SJSA1 (cell line): ENCODE measurements around the gene IAH1. TPM values are rescaled to one million over a fixed set of nuclear protein-coding genes. Genes with fewer than 3 reads are reported as not detected.

Experiments
- DNase-seq, 2 experiments: peaks; one replicate each; pipeline ENCODE4 v3.0.0-alpha.2; 2015 to 2020; ENCODE audit warnings: low spot score in 2 of 2, low read depth in 1 of 2
- H3K27ac ChIP-seq: fragments of 250-450 bp; sonication (Bioruptor Pico); 2 replicates; pipeline ENCODE4 v1.5.1; 2020; ENCODE audit warnings: mild to moderate bottlenecking, moderate library complexity
- H3K27me3 ChIP-seq: fragments of 250-450 bp; sonication (Bioruptor Pico); replicated peaks from 2 replicates; pipeline ENCODE4 v1.5.1; 2020; ENCODE audit warnings: mild to moderate bottlenecking, moderate library complexity
- H3K36me3 ChIP-seq: fragments of 250-450 bp; sonication (Bioruptor Pico); 2 replicates; pipeline ENCODE4 v1.5.1; 2020; ENCODE audit warnings: mild to moderate bottlenecking
- H3K4me1 ChIP-seq: fragments of 250-450 bp; sonication (Bioruptor Pico); replicated peaks from 2 replicates; pipeline ENCODE4 v1.6.1; 2021; ENCODE audit warnings: mild to moderate bottlenecking
- H3K4me3 ChIP-seq: fragments of 250-450 bp; sonication (Bioruptor Pico); 2 replicates; pipeline ENCODE4 v1.5.1; 2020; ENCODE audit warnings: mild to moderate bottlenecking
- H3K9me3 ChIP-seq: fragments of 250-450 bp; sonication (Bioruptor Pico); replicated peaks from 2 replicates; pipeline ENCODE4 v1.5.1; 2020; ENCODE audit warnings: mild to moderate bottlenecking
- total RNA-seq: library from RNA; depleted of rRNA; stranded (reverse); fragments of >200 nt; shearing (Covaris generic); gene quantifications from 2 replicates; pipeline ENCODE4 v1.2.3, GENCODE V29; 2014; rRNA removed

Gene IAH1
- 89.3 and 121 TPM in 2 replicates for total RNA-seq

DNA sequence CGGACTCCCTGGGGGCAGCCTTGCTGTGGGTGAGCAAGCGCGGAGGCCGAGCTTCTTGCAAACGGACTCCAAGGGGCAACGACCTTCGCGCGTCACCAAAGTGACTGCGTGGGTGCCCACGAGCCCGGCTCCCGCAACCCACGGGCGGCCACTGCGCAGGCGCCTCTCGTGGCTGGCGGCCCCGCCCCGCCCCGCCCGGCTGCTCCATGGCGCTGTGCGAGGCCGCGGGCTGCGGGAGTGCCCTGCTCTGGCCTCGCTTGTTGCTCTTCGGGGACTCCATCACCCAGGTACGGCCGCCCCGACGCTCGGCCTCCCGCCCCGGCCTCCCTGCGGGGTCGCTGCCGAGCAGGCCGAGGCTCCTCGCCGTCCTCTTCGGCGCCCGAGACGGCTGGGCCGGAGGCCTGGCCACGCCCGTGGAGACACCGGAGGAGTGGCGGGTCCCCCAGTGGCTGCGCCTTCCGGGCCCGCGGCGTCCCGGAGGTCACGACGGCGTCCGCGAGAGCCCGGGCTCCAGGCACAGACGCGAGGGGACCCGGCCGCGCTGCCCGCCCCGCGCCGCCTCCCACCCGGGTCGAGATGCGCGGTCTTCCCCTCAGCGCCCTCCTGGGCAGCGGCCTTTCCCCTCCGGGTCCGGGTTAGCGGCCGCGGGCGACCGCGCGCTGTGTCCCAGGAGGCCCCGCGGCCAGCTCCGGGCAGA is at the start of gene IAH1:
Gene IAH1, plus strand, starts transcription at position 191 of the 697 bp plus-strand sequence. Its CDS starts 16 bp downstream, at position 207.
- peak; percentile 53 to 87 for DNase-seq

GRCh38 chr2:9428965-9429577 is 45.3 kb upstream of the IAH1 start:
- Histone ChIP-seq H3K27ac (no peak overlapping the region), H3K36me3 (peaks cover 45% of the 10 kb centered on the region), H3K4me1 (peaks cover 31% of the 10 kb centered on the region), H3K9me3 (no peaks in the 10 kb centered on the region), H3K27me3 (no peaks in the 10 kb centered on the region), H3K4me3 (no peak overlapping the region)
- no peak for DNase-seq

More for the DNA sequence above, at the start of gene IAH1:
- Histone ChIP-seq H3K9me3 (no peaks in the 10 kb centered on the region), H3K4me1 (peaks cover 17% of the 10 kb centered on the region), H3K4me3 (peak within 1 kb of the TSS; percentile 87), H3K36me3 (peaks cover 70% of the 10 kb centered on the region), H3K27ac (peak within 1 kb of the TSS; percentile 76), H3K27me3 (no peaks in the 10 kb centered on the region)

DNA sequence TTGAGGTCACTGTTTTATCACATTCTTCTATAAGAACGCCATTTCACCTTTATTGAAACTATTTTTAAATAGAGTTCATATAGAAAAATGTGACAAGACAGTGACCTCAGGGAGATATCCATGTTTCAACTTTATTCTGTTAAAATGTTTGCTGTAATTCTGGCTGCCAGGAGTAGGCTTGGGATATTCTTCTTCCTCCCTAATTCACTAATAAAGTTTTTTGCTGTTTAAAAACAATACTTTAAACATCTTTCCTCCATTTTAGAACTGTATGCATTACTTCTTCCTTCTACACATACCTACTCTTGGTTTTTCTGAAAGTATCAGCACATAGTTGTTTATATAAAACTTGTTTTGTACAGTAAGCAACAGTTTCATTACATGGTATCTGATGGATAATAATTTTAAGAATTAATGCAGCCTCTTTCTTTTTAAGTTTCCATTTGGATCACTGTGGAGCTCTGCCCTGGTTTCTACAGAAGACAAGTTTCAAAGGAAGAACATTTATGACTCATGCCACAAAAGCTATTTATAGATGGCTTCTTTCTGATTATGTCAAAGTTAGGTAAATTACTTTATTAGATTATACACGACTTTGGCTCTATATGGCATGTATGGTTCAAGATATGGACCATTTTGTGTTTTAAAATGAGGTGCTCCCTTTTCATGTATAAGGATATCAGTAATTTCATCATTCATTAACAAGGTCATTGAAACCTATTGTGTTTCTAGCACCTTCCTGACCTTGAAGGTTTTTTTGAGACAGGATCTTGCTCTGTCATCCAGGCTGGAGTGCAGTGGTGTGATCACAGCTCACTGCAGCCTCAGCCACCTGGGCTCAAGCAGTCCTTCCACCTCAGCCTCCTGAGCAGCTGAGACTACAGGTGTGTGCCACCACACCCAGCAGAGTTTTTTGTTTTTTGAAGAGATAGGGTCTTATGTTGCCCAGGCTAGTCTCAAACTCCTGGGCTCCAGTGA is 43.7 kb upstream of the IAH1 start:
- H3K4me3 ChIP-seq, result no peak overlapping the region
- DNase-seq, result peak in 1 of 2 experiments; percentile 20
- peaks cover 23% of the 10 kb centered on the region for H3K4me1 ChIP-seq
- peaks cover 50% of the 10 kb centered on the region for H3K36me3 ChIP-seq
- no peaks in the 10 kb centered on the region for H3K9me3 ChIP-seq
- no peaks in the 10 kb centered on the region for H3K27me3 ChIP-seq
- H3K27ac ChIP-seq, result no peak overlapping the region

GRCh38 chr2:9434489-9434888 is 39.9 kb upstream of the IAH1 start:
- peak in 1 of 2 experiments; percentile 7 for DNase-seq
- peaks cover 67% of the 10 kb centered on the region for H3K36me3 ChIP-seq
- H3K4me1 ChIP-seq, result peaks cover 23% of the 10 kb centered on the region
- no peaks in the 10 kb centered on the region for H3K9me3 ChIP-seq
- no peak overlapping the region for H3K27ac ChIP-seq
- no peaks in the 10 kb centered on the region for H3K27me3 ChIP-seq
- H3K4me3 ChIP-seq, result no peak overlapping the region

- DNase-seq, result peak in 1 of 2 experiments; percentile 18
- Histone ChIP-seq H3K4me3 (no peak overlapping the region), H3K27me3 (no peaks in the 10 kb centered on the region), H3K4me1 (peaks cover 25% of the 10 kb centered on the region), H3K36me3 (peaks cover 62% of the 10 kb centered on the region), H3K27ac (no peak overlapping the region), H3K9me3 (no peaks in the 10 kb centered on the region)
Measured at GRCh38 chr2:9439536-9439935, 34.8 kb upstream of the IAH1 start.

GRCh38 chr2:9440058-9440727 is 34.2 kb upstream of the IAH1 start:
- Histone ChIP-seq H3K27me3 (no peaks in the 10 kb centered on the region), H3K36me3 (peaks cover 64% of the 10 kb centered on the region), H3K4me1 (peaks cover 25% of the 10 kb centered on the region), H3K9me3 (no peaks in the 10 kb centered on the region), H3K27ac (no peak overlapping the region; the same call in 1 of the 2 replicates), H3K4me3 (no peak overlapping the region)
- DNase-seq, result peak in 1 of 2 experiments; percentile 9

- peak in 1 of 2 experiments; percentile 40 for DNase-seq
- Histone ChIP-seq H3K4me3 (no peak overlapping the region), H3K36me3 (peaks cover 67% of the 10 kb centered on the region), H3K4me1 (peaks cover 25% of the 10 kb centered on the region), H3K27me3 (no peaks in the 10 kb centered on the region), H3K9me3 (no peaks in the 10 kb centered on the region), H3K27ac (no peak overlapping the region)
Measured at GRCh38 chr2:9441556-9441955, 32.8 kb upstream of the IAH1 start.

DNA sequence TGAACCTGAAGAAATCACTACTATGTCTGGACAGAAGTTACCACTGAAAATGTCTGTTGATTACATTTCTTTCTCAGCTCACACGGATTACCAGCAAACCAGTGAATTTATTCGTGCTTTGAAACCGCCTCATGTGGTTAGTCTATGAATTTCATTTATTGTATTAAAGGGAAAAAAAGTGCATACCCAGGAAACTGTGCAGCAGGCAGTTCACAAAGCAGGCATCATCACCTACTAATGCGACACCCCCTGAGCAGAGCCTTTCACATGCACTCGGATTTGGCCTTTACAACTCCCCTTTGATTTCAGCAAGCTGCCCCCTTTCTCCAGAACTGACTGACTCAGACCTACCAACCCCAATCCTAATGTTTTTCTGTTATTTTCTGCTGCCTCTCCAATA is 30.8 kb upstream of the IAH1 start:
- Histone ChIP-seq H3K4me1 (peaks cover 25% of the 10 kb centered on the region), H3K4me3 (no peak overlapping the region), H3K27ac (no peak overlapping the region), H3K36me3 (peaks cover 71% of the 10 kb centered on the region), H3K9me3 (no peaks in the 10 kb centered on the region), H3K27me3 (no peaks in the 10 kb centered on the region)
- no peak for DNase-seq

DNA sequence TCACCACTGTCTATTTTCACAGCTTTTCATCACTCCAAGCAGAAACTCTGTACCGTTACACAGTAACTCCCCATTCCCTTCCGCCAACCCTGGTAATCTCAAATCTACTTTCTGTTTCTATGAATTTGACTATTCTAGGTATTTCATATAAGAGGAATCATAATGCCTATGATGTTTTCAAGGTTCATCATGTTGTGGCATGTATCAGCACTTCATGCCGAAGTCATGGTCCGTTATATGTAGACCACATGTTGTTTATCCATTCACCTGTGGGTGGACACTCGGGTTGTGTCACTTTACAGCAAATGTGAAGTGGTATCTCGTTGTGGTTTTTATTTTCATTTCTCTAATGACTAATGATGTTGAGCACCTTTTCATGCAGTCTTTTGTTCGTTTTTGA is 29.3 kb upstream of the IAH1 start:
- no peak overlapping the region for H3K27ac ChIP-seq
- H3K36me3 ChIP-seq, result peaks cover 75% of the 10 kb centered on the region
- no peak for DNase-seq
- no peaks in the 10 kb centered on the region for H3K27me3 ChIP-seq
- peaks cover 20% of the 10 kb centered on the region for H3K4me1 ChIP-seq
- H3K4me3 ChIP-seq, result no peak overlapping the region
- no peaks in the 10 kb centered on the region for H3K9me3 ChIP-seq

- no peak overlapping the region for H3K27ac ChIP-seq
- no peaks in the 10 kb centered on the region for H3K27me3 ChIP-seq
- H3K4me1 ChIP-seq, result 0 out of 2 replicates have a peak, but pooled peaks cover 3% of the 10 kb centered on the region
- H3K36me3 ChIP-seq, result peaks cover 74% of the 10 kb centered on the region
- no peak overlapping the region for H3K4me3 ChIP-seq
- no peak for DNase-seq
- no peaks in the 10 kb centered on the region for H3K9me3 ChIP-seq
Measured at GRCh38 chr2:9451231-9451630, 23.1 kb upstream of the IAH1 start.

- no peak for DNase-seq
- H3K4me3 ChIP-seq, result no peak overlapping the region
- H3K27ac ChIP-seq, result no peak overlapping the region
- H3K9me3 ChIP-seq, result no peaks in the 10 kb centered on the region
- H3K36me3 ChIP-seq, result peaks cover 67% of the 10 kb centered on the region
- no peaks in the 10 kb centered on the region for H3K4me1 ChIP-seq
- no peaks in the 10 kb centered on the region for H3K27me3 ChIP-seq
Measured at GRCh38 chr2:9460441-9461017, 13.8 kb upstream of the IAH1 start.

DNA sequence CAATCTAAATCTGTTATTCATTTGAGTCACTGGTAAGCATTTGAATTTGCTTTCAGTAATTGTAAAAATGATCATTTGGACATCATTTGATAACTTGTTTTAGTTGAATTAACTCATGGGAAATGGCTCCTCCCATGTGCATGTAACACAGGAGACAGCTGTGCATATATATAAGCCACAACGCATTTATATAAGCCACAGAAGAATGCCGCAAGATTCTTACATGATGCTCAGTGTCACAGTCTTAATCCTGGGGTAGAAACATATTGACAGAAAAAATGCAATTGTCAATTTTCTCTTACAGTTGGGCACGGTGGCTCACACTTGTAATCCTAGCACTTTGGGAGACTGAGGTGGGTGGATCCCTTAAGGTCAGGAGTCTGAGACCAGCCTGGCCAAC is 13.3 kb upstream of the IAH1 start:
- Histone ChIP-seq H3K36me3 (peaks cover 70% of the 10 kb centered on the region), H3K4me3 (no peak overlapping the region)

GRCh38 chr2:9462313-9462712 is 12.0 kb upstream of the IAH1 start:
- Histone ChIP-seq H3K4me3 (no peak overlapping the region), H3K27me3 (no peaks in the 10 kb centered on the region), H3K27ac (no peak overlapping the region), H3K4me1 (no peaks in the 10 kb centered on the region), H3K9me3 (no peaks in the 10 kb centered on the region), H3K36me3 (peaks cover 63% of the 10 kb centered on the region)
- no peak for DNase-seq

More for the DNA sequence above, 13.3 kb upstream of the IAH1 start:
- H3K4me1 ChIP-seq, result no peaks in the 10 kb centered on the region
- no peak for DNase-seq
- H3K27ac ChIP-seq, result no peak overlapping the region
- H3K9me3 ChIP-seq, result no peaks in the 10 kb centered on the region
- H3K27me3 ChIP-seq, result no peaks in the 10 kb centered on the region
